Liver (tissue), 9 donors: ENCODE measurements around the gene NAGA. TPM values are rescaled to one million over a fixed set of nuclear protein-coding genes. Genes with fewer than 3 reads are reported as not detected.

ENCODE experiments used
- DNase-seq: peaks from one replicate; pipeline ENCODE4 v3.0.0-alpha.2; 2017; ENCODE audit warnings: low spot score
- H3K27ac ChIP-seq, 2 donors: one replicate each; pipeline ENCODE4 v1.7.0; 2013; ENCODE audit warnings: inconsistent platforms in 2 of 2, low read length in 2 of 2, control low read depth in 1 of 2, low read depth in 1 of 2, mild to moderate bottlenecking in 1 of 2
- H3K27me3 ChIP-seq, 4 donors: one replicate each; pipeline versions ENCODE4 v1.6.1 to v1.7.0; 2013; ENCODE audit warnings: low read length in 3 of 4, inconsistent platforms in 1 of 4, mild to moderate bottlenecking in 1 of 4, moderate library complexity in 1 of 4; ENCODE audit not compliant: control insufficient read depth in 4 of 4, insufficient read depth in 4 of 4
- H3K36me3 ChIP-seq, 4 donors: one replicate each; pipeline versions ENCODE4 v1.6.1 to v1.7.0; 2013; ENCODE audit warnings: low read length in 3 of 4, mild to moderate bottlenecking in 3 of 4, low read depth in 1 of 4, moderate library complexity in 1 of 4; ENCODE audit not compliant: control insufficient read depth in 4 of 4, insufficient read depth in 3 of 4
- H3K4me1 ChIP-seq, 4 donors: one replicate each; pipeline versions ENCODE4 v1.6.1 to v1.7.0; 2013; ENCODE audit warnings: low read length in 3 of 4, mild to moderate bottlenecking in 3 of 4, moderate library complexity in 1 of 4; ENCODE audit not compliant: control insufficient read depth in 4 of 4, insufficient read depth in 4 of 4
- H3K4me3 ChIP-seq, 3 donors: one replicate each; pipeline versions ENCODE4 v1.6.1 to v1.7.0; 2013; ENCODE audit warnings: low read length in 3 of 3, control low read depth in 1 of 3, low read depth in 1 of 3, mild to moderate bottlenecking in 1 of 3
- H3K9ac ChIP-seq, 2 donors: one replicate each; pipeline ENCODE4 v1.7.0; 2013; ENCODE audit warnings: low read length in 2 of 2, mild to moderate bottlenecking in 2 of 2, moderate library complexity in 2 of 2, control low read depth in 1 of 2, low read depth in 1 of 2
- H3K9me3 ChIP-seq, 4 donors: one replicate each; pipeline versions ENCODE4 v1.6.1 to v1.7.0; 2013; ENCODE audit warnings: low read length in 3 of 4; ENCODE audit not compliant: control insufficient read depth in 4 of 4
- ATF3 ChIP-seq: IDR thresholded peaks from 2 replicates; pipeline ENCODE4 v1.6.1; 2016; ENCODE audit warnings: antibody characterized with exemption
- EGR1 ChIP-seq, 2 donors: IDR thresholded peaks; 2 replicates each; pipeline ENCODE4 v1.6.1; 2016 to 2018; ENCODE audit warnings: antibody characterized with exemption in 2 of 2, low read depth in 2 of 2
- FOXA1 ChIP-seq: IDR thresholded peaks from 2 replicates; pipeline ENCODE4 v1.6.1; 2016; ENCODE audit warnings: antibody characterized with exemption
- FOXA2 ChIP-seq: IDR thresholded peaks from 2 replicates; pipeline ENCODE4 v1.6.1; 2016; ENCODE audit warnings: antibody characterized with exemption
- GABPA ChIP-seq, 2 donors: IDR thresholded peaks in 1 of 2; conservative IDR thresholded peaks in 1 of 2; 2 replicates each; pipeline ENCODE4 v1.6.1; 2016; ENCODE audit warnings: antibody characterized with exemption in 2 of 2, mild to moderate bottlenecking in 1 of 2, moderate library complexity in 1 of 2
- HNF4G ChIP-seq: IDR thresholded peaks from 2 replicates; pipeline ENCODE4 v1.6.1; 2016; ENCODE audit warnings: antibody characterized with exemption
- JUND ChIP-seq, 2 donors: IDR thresholded peaks; 2 replicates each; pipeline ENCODE4 v1.6.1; 2016; ENCODE audit warnings: antibody characterized with exemption in 2 of 2
- NR2F2 ChIP-seq: IDR thresholded peaks from 2 replicates; pipeline ENCODE4 v1.6.1; 2016; ENCODE audit warnings: antibody characterized with exemption
- RAD21 ChIP-seq, 2 donors: IDR thresholded peaks; 2 replicates each; pipeline ENCODE4 v1.6.1; 2016; ENCODE audit warnings: antibody characterized with exemption in 2 of 2, mild to moderate bottlenecking in 2 of 2
- REST ChIP-seq: IDR thresholded peaks from 2 replicates; pipeline ENCODE4 v1.6.1; 2016; ENCODE audit warnings: antibody characterized with exemption, mild to moderate bottlenecking
- RXRA ChIP-seq, 2 donors: IDR thresholded peaks; 2 replicates each; pipeline ENCODE4 v1.6.1; 2017 to 2018; ENCODE audit warnings: antibody characterized with exemption in 2 of 2, mild to moderate bottlenecking in 1 of 2
- SP1 ChIP-seq: IDR thresholded peaks from 2 replicates; pipeline ENCODE4 v1.6.1; 2018; ENCODE audit warnings: antibody characterized with exemption, mild to moderate bottlenecking
- TAF1 ChIP-seq: conservative IDR thresholded peaks from 2 replicates; pipeline ENCODE4 v1.6.1; 2016; ENCODE audit warnings: antibody characterized with exemption, mild to moderate bottlenecking
- YY1 ChIP-seq: IDR thresholded peaks from 2 replicates; pipeline ENCODE4 v1.6.1; 2016; ENCODE audit warnings: antibody characterized with exemption, mild to moderate bottlenecking
- WGBS: extraction: QIAGEN DNeasy Blood & Tissue Kit; methylation state at CpG from one replicate; pipeline ENCODE4 v1.1.7; 2013; 5-methylcytosine and 5-hydroxymethylcytosine counted together
- polyA plus RNA-seq, 2 donors: library from polyadenylated mRNA; stranded (reverse) in 1 of 2; unstranded in 1 of 2; fragments of 200-250 nt in 1 of 2; fragments of >200 nt in 1 of 2; fragmentation: Nextera tagmentation in 1 of 2; extraction: Ambion mirVana in 1 of 2; gene quantifications; one replicate each; pipeline versions ENCODE4 v1.2.1 to v1.2.3, GENCODE V29; 2013 to 2015
- total RNA-seq, 2 donors: library from RNA; depleted of rRNA; stranded (reverse); fragments of >200 nt; gene quantifications; one replicate each; pipeline ENCODE4 v1.2.3, GENCODE V29; 2014
- TF ChIP-seq, protein P1 (sequence below): IDR thresholded peaks from 2 replicates; pipeline ENCODE4 v1.6.1; 2016; ENCODE audit warnings: antibody characterized with exemption
- TF ChIP-seq, protein P2 (sequence below): IDR thresholded peaks from 2 replicates; pipeline ENCODE4 v1.6.1; 2016; ENCODE audit warnings: antibody characterized with exemption
- donor health status: healthy.
- donor health status: healthy.
- donor health status: healthy.
- donor health status: healthy.
- donor health status: healthy.

Gene NAGA
- total and polyA plus RNA-seq, 4 donors, result 12.8 to 33.9 (median 23.9) TPM

- Histone ChIP-seq H3K27ac (no peak overlapping the region), H3K4me3 (no peak overlapping the region), H3K36me3 (peaks cover 2 to 30% (median 26%) of the 10 kb centered on the region in 4 donors), H3K27me3 (no peaks in the 10 kb centered on the region), H3K9ac (no peak overlapping the region), H3K9me3 (no peaks in the 10 kb centered on the region), H3K4me1 (peaks cover 4 to 24% (median 13%) of the 10 kb centered on the region in 4 donors)
- DNase-seq, result no peak
- 95% methylated on average over 4 of the region's 4 CpGs for WGBS
- no peak for TF ChIP-seq SP1
- TF ChIP-seq EGR1 (IDR thresholded peaks at IDR 0.05; ENCODE audit: low read depth in 2 of 2), result no peak
- TF ChIP-seq RAD21 (IDR thresholded peaks at IDR 0.05), result no peak
- TF ChIP-seq JUND (IDR thresholded peaks at IDR 0.05), result no peak
- no peak for TF ChIP-seq YY1
- TF ChIP-seq FOXA1, result no peak
- no peak for TF ChIP-seq ATF3
- TF ChIP-seq, protein P1, sequence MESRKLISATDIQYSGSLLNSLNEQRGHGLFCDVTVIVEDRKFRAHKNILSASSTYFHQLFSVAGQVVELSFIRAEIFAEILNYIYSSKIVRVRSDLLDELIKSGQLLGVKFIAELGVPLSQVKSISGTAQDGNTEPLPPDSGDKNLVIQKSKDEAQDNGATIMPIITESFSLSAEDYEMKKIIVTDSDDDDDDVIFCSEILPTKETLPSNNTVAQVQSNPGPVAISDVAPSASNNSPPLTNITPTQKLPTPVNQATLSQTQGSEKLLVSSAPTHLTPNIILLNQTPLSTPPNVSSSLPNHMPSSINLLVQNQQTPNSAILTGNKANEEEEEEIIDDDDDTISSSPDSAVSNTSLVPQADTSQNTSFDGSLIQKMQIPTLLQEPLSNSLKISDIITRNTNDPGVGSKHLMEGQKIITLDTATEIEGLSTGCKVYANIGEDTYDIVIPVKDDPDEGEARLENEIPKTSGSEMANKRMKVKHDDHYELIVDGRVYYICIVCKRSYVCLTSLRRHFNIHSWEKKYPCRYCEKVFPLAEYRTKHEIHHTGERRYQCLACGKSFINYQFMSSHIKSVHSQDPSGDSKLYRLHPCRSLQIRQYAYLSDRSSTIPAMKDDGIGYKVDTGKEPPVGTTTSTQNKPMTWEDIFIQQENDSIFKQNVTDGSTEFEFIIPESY, result no peak
- no peak for TF ChIP-seq REST
- no peak for TF ChIP-seq NR2F2
- TF ChIP-seq TAF1, result no peak
- TF ChIP-seq FOXA2, result no peak
Observed at GRCh38 chr22:42083119-42083518, 12.5 kb upstream of the NAGA start.

DNA sequence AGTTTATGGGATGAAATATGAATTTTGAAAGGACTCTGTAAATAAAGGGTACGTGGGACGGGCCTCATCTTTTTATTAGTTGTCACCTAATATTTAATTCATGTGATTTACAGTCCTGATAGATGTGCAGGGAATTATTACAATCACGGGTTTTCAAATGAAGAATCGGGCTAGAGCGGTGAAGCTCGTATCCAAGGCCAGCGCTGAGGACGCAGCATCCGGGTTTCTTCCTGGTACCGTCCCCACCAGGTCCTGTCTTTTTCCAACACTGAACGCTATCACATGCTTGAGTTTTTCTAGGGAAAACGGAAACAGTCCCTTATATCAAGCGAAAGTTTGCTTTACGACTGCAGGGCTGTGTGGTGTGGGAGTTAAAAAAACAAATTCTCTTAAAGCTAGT, 9.7 kb upstream of the NAGA start:
- Histone ChIP-seq H3K9ac (peak overlapping the region in 1 of 2 donors; percentile 97), H3K4me1 (peaks cover 4 to 21% (median 13%) of the 10 kb centered on the region in 4 donors), H3K27me3 (no peaks in the 10 kb centered on the region), H3K36me3 (peaks cover 2 to 14% (median 9%) of the 10 kb centered on the region in 4 donors), H3K27ac (peak overlapping the region; percentile 93 to 95), H3K4me3 (peak overlapping the region; percentile 62 to 94 (median 80)), H3K9me3 (peaks cover 0 to 2% (median 0%) of the 10 kb centered on the region in 4 donors)
- TF ChIP-seq YY1, result no peak
- TF ChIP-seq NR2F2, result no peak
- TF ChIP-seq HNF4G, result no peak
- no peak for TF ChIP-seq GABPA (IDR thresholded peaks at IDR 0.05 in 1 of 2, conservative IDR thresholded peaks at IDR 0.05 in 1 of 2)
- TF ChIP-seq, protein P2, sequence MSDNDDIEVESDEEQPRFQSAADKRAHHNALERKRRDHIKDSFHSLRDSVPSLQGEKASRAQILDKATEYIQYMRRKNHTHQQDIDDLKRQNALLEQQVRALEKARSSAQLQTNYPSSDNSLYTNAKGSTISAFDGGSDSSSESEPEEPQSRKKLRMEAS, result no peak
- TF ChIP-seq RXRA (IDR thresholded peaks at IDR 0.05), result no peak
- no peak for TF ChIP-seq JUND (IDR thresholded peaks at IDR 0.05)
- TF ChIP-seq ATF3, result no peak
- WGBS, result under 1% methylated on average over 14 of the region's 14 CpGs
- no peak for DNase-seq
